Skin of body (tissue), 2 donors: ENCODE data around the gene SYCP1. TPM values are rescaled to one million over a fixed set of nuclear protein-coding genes. Genes with fewer than 3 reads are reported as not detected.
"Not testable (repeated sequence)": the region's sequence is repeated elsewhere in the genome, so short reads cannot be mapped to it uniquely, and the experiment has no call there.

Experiments
- DNase-seq: peaks from one replicate; lab custom pipeline; 2025; lab: John Stamatoyannopoulos, UW
- total RNA-seq: library from RNA; depleted of rRNA; stranded (reverse); fragments of >200 nt; gene quantifications from one replicate; pipeline ENCODE4 v1.2.3, GENCODE V29; 2014

Gene SYCP1, protein sequence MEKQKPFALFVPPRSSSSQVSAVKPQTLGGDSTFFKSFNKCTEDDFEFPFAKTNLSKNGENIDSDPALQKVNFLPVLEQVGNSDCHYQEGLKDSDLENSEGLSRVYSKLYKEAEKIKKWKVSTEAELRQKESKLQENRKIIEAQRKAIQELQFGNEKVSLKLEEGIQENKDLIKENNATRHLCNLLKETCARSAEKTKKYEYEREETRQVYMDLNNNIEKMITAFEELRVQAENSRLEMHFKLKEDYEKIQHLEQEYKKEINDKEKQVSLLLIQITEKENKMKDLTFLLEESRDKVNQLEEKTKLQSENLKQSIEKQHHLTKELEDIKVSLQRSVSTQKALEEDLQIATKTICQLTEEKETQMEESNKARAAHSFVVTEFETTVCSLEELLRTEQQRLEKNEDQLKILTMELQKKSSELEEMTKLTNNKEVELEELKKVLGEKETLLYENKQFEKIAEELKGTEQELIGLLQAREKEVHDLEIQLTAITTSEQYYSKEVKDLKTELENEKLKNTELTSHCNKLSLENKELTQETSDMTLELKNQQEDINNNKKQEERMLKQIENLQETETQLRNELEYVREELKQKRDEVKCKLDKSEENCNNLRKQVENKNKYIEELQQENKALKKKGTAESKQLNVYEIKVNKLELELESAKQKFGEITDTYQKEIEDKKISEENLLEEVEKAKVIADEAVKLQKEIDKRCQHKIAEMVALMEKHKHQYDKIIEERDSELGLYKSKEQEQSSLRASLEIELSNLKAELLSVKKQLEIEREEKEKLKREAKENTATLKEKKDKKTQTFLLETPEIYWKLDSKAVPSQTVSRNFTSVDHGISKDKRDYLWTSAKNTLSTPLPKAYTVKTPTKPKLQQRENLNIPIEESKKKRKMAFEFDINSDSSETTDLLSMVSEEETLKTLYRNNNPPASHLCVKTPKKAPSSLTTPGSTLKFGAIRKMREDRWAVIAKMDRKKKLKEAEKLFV
- total RNA-seq = not detected

- no peak for DNase-seq
These were observed at the start of gene SYCP1 for GRCh38 chr1:114854693-114855320. SYCP1 (plus strand) TSS chr1:114854863; CDS start chr1:114855465, 602 bp downstream.

DNA sequence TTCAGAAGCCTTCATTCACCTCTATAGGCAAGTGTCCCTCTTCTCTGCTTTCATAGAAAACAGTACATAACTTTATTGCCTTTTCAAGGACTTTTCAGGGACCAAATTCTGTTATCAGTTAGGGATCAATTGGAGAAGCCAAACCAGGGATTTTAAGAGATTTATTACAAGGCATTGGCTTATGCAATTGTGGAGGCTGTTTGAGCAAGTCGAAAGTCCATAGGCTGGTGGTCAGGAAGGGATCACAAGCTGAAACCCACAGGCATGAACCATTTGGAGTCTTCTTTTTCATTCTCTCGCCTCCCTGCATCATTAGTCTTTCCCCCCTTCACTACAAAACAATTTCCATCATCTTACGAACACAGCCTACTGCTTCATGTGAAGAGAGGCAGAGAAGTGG lies 34.8 kb upstream of the SYCP1 start:
- no peak for DNase-seq

DNA sequence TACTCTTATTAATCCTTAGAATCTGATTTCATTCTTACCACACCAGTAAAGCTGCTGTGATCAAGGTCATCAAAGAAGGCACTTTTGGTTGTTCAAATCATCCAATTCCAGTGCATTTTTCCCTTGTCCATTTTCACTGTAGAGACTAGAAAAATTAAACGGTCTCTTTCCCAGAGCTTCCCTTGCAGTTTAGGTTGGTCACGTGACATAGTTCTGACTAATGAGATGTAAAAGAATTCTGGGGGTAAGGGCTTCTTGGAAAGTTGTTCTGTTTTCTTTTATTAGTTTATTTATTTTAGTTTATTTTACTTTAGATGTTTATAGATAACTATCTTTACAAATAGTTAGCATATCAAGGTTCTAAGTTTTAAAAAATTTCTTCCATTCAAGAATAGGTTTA lies 34.3 kb upstream of the SYCP1 start:
- no peak for DNase-seq

- no peak for DNase-seq
These were observed 32.7 kb upstream of the SYCP1 start for GRCh38 chr1:114821978-114822377.

GRCh38 chr1:114828251-114828650 lies 26.4 kb upstream of the SYCP1 start:
- DNase-seq = no peak

DNA sequence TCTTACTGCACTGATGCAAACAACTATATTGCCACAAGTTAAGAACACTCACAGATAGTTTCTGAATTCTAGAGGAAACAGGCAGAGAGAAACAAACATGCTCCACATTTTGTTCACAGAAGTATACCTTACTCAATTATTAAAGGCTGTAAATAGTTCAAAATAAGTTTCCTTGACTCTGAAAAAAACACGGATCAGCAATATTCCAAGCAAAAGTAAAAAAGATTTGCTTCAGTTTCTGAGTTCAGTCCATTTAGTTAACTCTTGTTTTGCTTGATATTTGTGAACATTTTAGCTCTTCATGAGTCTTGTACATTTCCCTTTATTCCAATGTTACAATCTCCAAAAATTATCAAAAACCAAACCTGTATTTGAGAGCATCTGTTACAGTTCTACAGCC lies 24.6 kb upstream of the SYCP1 start:
- DNase-seq = not testable (repeated sequence)

GRCh38 chr1:114831276-114831994 lies 23.2 kb upstream of the SYCP1 start:
- no peak for DNase-seq

- no peak for DNase-seq
These were observed 22.6 kb upstream of the SYCP1 start for GRCh38 chr1:114832057-114832456.

DNA sequence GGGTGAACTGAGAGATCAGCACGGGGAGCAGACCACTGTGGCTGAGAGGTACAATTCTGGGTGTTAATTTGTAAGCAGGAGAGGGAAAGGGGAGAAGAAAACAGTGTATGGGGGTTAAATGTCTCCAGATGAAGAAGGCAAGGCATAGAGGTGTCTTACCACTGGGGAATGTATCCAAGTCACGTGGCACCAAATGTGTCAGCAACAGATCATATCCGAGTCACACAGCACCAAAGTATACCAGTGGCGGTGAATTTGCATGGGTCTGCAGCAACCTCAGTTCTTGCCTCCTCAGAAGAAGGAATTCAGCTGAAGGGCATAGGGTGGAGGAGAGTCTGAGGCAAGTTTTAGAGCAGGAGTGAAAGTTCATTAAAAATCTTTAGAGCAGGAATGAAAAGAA lies 21.2 kb upstream of the SYCP1 start:
- DNase-seq = no peak

GRCh38 chr1:114844270-114844669 lies 10.4 kb upstream of the SYCP1 start:
- no peak for DNase-seq

DNA sequence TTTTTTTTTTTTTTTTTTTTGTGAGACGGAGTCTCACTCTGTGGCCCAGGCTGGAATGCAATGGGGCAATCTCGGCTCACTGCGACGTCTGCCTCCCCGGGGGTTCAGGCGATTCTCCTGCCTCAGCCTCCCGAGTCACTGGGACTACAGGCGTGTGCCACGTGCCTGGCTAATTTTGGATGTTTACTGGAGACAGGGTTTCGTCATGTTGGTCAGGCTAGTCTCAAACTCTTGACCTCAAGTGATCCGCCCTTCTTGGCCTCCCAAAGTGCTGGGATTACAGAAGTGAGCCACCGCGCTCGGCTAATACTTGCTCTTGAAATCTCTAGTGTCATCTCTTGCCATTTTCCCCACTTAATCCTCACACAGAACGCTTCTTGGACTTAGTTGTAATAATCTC lies 1.1 kb upstream of the SYCP1 start:
- DNase-seq = no peak

- no peak for DNase-seq
These were observed 6.7 kb downstream of the SYCP1 start for GRCh38 chr1:114861384-114861783.

DNA sequence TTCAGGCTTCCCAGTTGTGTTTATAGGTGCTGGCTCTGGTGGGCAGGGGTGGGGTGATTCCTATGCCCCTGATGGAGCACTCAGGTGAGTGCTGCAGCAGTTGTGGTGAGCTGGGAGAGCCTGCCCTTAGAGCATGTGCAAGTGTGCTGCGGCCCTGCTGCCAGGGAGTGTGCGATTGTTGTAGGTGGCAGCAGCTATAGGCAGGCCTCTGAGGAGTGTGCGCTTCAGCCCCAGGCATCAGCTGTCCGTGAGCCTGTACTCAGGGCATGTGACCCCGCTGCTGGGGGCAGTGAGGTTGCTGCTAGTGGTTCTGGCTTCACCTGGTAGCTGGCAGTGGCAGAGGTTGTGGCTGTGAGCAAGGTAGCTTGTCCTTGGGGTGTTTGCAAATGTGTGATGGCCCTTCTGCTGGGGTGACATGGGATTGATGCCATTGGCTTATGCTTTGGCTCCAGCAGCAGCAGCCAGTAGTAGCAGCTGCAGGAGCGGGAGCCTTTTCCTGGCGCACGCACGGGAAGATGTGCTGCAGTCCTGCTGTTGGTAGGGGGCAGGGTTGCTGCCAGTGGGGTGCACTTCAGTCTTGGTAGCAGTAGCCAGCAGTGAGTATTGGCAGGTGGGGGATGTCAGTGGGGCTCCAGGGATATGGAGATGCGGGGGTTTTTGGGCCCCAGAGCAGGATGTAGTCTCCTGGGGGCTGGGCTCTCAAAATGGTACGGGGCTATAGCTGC lies 37.7 kb downstream of the SYCP1 start:
- no peak for DNase-seq

GRCh38 chr1:114896795-114897194 lies 42.1 kb downstream of the SYCP1 start:
- DNase-seq = no peak

DNA sequence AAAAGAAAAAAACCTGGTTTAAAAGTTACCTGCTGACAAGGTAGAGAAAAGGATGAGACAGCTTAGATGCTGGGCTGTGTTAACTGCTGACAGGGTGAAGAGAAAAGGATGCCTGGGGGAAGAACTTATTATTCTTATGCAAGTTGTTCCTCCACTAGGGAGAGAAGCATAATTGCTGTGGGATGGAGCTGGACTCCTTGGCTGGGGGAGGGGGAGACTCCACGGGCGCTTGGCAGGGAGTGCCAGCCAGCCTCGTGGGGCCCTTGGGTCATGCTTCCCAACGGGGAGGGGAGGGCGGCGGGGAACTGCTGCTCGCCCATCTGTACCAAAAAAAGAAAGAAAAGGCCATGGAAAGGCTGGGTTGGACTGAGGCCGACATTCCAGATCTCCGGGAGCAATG lies 47.2 kb downstream of the SYCP1 start:
- no peak for DNase-seq

- no peak for DNase-seq
These were observed 47.7 kb downstream of the SYCP1 start for GRCh38 chr1:114902343-114902742.

DNA sequence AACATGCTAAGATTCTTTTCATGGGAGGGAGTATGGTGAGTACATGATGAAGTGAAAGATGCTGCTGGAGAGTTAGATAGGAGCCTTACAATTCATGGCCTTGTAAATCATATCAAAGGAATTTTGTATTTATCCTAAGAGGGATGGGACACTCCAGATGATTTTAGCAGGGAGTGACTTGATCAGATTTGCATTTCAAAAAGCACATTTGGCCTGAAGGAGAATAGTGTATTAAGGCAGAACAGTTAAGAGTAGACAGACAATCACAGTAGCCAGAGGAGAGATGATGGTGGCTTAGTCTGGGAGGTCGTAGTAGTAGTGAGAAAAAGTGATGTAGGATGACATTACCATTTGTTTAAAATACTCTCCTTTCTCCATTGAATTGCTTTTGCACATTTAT lies 48.8 kb downstream of the SYCP1 start:
- DNase-seq = no peak

DNA sequence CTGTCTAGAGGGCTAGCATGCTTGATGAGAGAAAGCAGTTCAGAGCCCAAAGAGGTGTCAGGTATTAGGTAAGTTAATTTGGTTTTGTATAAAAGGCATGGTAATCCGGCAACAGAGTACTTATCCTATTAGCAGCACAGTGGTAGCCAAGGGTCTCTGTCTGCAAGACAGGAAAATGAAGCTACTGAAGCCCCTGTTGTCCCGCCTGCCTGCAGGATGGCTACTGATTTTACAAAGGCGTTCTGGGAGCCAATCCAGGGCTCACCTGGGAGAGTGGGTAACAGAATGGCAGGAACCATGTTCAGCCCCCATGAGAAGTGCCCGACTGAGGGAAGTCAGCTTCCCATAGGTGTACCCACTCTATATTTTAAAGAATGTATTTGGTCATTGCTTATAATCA lies 61.1 kb downstream of the SYCP1 start:
- not testable (repeated sequence) for DNase-seq

GRCh38 chr1:114926607-114927006 lies 71.9 kb downstream of the SYCP1 start:
- DNase-seq = no peak

GRCh38 chr1:114927401-114927800 lies 72.7 kb downstream of the SYCP1 start:
- no peak for DNase-seq

- DNase-seq = no peak
These were observed 101.9 kb downstream of the SYCP1 start for GRCh38 chr1:114956570-114956969.
